NCI-H524 (cell line): ENCODE results near the gene NGLY1.

Source experiments
- DNase-seq, 2 experiments: peaks; one replicate each; lab custom pipeline; 2025; lab: John Stamatoyannopoulos, UW

The NGLY1 gene

GRCh38 chr3:25784971-25785370, 1.7 kb upstream of the NGLY1 start:
- DNase-seq, result no peak

GRCh38 chr3:25783661-25784512, 644 bp upstream of the NGLY1 start:
- DNase-seq, result peak; percentile 21 to 48

- DNase-seq, result no peak
These were observed 656 bp downstream of the NGLY1 start for GRCh38 chr3:25782636-25782937.

- DNase-seq, result no peak
These were observed 1.3 kb downstream of the NGLY1 start for GRCh38 chr3:25781758-25782594.

- no peak for DNase-seq
These were observed 2.0 kb downstream of the NGLY1 start for GRCh38 chr3:25781145-25781757.

- DNase-seq, result no peak
These were observed 2.6 kb downstream of the NGLY1 start for GRCh38 chr3:25780618-25781017.

GRCh38 chr3:25775936-25776335, 7.3 kb downstream of the NGLY1 start:
- DNase-seq, result no peak

- DNase-seq, result no peak
These were observed 14.4 kb downstream of the NGLY1 start for GRCh38 chr3:25768851-25769250.

GRCh38 chr3:25751725-25752124, 31.5 kb downstream of the NGLY1 start:
- no peak for DNase-seq

GRCh38 chr3:25751048-25751447, 32.2 kb downstream of the NGLY1 start:
- DNase-seq, result no peak

- no peak for DNase-seq
These were observed 34.1 kb downstream of the NGLY1 start for GRCh38 chr3:25749031-25749581.

- no peak for DNase-seq
These were observed 35.1 kb downstream of the NGLY1 start for GRCh38 chr3:25748189-25748588.

GRCh38 chr3:25747033-25747432, 36.2 kb downstream of the NGLY1 start:
- DNase-seq, result no peak

- no peak for DNase-seq
These were observed 38.8 kb downstream of the NGLY1 start for GRCh38 chr3:25744470-25744869.

- peak in 1 of 2 experiments; percentile 42 for DNase-seq
These were observed 55.1 kb downstream of the NGLY1 start for GRCh38 chr3:25728101-25728500.

- DNase-seq, result peak in 1 of 2 experiments; percentile 30
These were observed 55.9 kb downstream of the NGLY1 start for GRCh38 chr3:25727316-25727715.

GRCh38 chr3:25725810-25726209, 57.4 kb downstream of the NGLY1 start:
- DNase-seq, result no peak

- no peak for DNase-seq
These were observed 58.1 kb downstream of the NGLY1 start for GRCh38 chr3:25724948-25725645.

GRCh38 chr3:25723802-25724201, 59.4 kb downstream of the NGLY1 start:
- DNase-seq, result no peak

GRCh38 chr3:25719321-25719720, 63.9 kb downstream of the NGLY1 start:
- no peak for DNase-seq

GRCh38 chr3:25713341-25713985, 69.8 kb downstream of the NGLY1 start:
- no peak for DNase-seq
